HuH-7 (cell line): Measurements from ENCODE around the gene PLEKHG3.
A peak's percentile ranks its signal among the peaks of the same experiment; 100 is the strongest.

Experiments used
- DNase-seq: peaks from one replicate; pipeline ENCODE4 v3.0.0; 2011; ENCODE audit warnings: low spot score

Gene PLEKHG3

DNA sequence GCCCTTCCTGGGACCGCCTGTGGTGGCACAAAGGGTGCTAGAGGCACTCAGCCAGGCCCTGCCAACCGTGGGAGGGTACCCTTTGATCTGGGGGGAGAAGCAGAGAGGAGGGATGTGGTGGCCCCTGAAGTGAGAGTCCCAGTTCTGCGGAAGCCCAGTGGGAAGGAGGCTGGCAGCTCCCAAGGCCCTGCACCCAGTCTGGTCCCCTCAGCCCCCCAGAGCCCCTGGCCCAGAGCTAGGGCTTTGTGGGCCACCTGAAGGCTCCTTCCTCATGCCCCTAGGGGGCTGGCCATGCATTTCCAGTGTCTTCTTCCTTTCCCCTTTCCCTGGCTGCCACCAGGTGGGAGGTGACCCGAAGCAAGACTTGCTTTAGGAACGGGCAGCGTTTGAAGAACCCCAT, 44.3 kb downstream of the PLEKHG3 start:
- DNase-seq = no peak

DNA sequence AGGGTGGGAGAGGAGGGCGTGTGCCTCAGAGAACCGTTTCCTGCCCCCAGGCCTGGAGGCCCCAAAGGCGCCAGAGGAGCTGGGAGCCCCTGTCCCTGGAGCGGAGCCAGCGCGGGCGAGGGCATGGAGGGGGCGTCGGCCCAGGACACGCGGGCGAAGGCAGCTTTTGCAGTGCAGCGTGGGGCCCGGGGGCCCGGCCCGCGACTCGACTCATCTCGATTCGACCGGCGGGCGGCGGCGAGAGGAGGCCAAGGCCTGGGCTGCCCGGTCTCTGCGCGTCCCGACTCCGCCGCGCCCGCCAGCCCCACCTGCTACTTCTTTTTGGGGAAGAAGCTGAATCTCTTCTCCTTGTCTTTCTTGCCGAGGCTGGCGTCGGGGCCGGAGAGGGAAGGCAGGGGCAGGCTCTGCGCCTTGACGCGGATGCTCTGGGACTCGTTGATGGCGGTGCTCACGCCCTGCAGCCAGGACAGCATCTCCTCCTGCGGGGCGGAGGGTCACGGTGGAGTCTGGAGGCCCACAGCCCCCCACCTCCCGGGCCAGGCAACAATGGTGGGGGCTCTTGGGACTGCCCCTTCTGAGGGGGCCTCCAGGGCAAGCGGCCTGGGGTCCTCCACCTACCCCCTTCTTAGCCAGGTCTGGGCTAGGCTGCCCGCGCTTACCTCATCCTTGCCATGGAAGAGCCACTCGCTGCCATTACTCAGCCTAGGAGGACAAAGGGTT, 44.9 kb downstream of the PLEKHG3 start:
- DNase-seq = no peak

DNA sequence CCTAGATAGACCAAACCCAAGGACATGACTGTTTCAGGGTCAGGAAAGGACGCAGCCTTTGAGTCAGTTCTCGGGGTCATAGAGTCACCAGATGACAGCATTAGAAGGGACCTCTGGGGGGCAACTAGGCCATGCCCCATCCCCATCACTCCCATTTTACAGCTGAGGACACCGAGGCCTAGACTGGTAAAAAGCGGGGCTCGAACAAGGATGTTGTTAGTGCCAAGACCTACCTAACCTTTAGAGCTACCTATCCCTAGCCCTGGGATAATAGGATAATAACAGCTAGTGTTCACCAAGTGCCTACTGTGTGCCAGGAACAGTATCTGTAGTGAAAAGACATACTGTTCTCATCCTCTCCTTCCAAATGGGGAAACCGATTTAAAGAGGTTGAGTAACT, 48.7 kb downstream of the PLEKHG3 start:
- no peak for DNase-seq

DNA sequence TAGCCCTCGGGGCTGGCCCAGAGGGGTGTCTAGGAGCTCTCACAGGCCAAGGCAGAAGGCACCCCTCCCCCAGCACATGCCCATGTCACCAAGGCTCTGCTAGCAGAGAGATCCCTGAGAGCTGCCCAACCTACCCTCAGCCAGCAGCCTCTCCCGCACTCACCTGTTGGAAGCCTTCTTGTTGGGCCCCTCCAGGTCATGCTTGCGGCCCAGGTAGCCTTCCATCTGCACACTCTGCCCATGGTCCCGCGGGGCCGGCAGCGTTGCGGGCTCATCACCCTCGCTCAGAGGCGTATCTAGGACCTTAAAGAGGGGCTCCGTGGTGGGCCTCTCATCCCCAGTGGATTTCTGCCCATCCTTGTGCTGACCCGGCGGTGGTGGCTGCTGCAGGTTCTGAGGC, 49.1 kb downstream of the PLEKHG3 start:
- DNase-seq = no peak

DNA sequence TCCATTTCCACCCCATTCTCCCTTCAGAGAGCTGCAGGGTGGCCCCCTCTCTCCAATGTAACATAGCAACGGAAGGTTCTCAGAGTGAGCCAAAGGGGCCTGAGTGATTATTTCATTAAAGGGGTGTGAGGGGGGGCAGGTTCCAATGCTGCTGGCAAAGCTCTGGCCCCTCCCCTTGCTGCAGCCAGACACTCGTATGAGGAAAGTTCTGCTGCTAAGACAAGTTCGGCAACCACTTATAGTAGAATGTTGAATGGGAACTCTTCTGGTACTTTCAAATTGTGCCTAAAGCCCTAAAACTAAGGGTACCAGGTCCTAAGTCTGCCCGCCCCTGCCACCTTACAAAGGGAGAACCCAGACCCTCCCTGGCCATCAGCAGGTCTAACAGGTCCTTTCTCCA, 49.8 kb downstream of the PLEKHG3 start:
- no peak for DNase-seq

DNA sequence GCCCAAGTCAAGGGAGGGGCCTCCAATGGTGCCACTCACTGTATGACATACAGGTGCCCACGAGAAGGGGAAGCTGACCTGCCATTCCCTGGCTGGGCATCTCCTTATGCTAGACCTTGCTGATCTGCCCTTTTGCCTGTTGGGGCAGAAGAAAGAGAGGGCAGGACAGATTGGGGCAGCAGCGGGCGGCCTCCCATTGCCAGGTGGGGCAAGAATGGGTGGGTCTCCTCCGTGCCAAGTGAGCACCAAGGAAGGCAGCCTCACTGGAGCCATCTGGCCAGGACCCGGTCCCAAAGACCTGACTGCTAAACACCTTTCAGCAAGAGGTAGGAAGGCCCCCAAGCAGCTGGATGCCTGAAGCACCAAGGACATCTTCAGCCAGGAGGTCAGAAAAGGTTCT, 50.5 kb downstream of the PLEKHG3 start:
- DNase-seq = no peak

DNA sequence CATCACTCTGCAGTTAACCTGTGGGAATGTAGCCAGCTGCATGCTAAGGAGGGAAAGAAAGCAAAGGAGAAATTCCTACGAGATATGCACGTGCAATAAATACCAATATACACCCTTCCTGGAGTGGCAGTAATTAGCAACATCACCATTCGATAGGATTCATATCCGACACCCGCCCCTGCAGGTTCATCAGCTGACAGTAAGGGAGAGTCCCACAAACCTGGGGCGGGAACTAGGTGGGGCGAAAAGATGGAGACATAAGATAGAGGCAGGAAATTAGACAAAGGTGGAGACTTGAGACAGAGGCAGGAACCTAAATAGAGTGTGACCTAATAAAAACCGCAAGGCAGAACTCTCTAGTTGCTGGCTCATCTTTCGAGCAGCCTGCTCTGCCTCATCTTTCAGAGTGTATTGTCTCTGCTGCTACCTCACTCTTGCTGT, 51.6 kb downstream of the PLEKHG3 start:
- no peak for DNase-seq

DNA sequence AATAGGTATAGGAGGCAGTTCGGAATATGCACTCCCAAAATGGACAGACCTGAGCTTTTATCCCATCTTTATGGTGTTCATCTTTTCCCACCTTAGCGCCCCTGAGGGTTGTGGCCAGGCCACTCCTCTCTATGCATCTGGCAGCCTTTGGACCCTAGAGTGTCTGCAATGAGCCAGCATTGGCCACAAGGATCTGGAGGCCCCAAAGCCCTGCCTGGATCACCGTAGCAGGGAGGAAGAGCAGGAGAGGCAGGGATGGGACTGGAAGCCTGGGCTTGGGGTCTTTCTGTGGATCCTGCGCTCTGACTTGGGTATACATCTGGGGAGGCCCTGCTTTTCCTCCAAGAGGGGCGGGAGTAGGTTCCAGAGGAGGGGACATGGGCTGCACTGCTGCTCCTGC, 52.5 kb downstream of the PLEKHG3 start:
- peak; percentile 34 for DNase-seq

DNA sequence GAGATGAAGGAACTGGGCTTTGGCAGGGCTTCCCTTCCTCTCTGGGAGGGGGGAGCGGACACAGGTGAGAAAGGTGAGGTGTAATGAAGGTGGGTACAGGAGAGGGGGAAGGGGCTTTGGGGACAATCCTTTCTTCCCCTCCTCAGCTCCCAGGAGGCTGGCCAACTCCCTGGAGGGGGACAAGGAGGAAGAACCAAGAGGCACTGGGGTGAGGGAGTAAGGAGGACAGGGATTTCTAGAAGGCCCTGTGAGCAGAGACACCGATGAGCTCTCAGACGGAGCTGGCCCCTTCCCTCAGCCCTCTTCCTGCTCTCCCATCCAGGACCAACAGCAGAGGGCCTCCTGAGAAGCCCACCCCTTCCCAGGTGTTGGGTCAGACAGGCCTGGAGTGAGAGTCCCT, 53.4 kb downstream of the PLEKHG3 start:
- no peak for DNase-seq

DNA sequence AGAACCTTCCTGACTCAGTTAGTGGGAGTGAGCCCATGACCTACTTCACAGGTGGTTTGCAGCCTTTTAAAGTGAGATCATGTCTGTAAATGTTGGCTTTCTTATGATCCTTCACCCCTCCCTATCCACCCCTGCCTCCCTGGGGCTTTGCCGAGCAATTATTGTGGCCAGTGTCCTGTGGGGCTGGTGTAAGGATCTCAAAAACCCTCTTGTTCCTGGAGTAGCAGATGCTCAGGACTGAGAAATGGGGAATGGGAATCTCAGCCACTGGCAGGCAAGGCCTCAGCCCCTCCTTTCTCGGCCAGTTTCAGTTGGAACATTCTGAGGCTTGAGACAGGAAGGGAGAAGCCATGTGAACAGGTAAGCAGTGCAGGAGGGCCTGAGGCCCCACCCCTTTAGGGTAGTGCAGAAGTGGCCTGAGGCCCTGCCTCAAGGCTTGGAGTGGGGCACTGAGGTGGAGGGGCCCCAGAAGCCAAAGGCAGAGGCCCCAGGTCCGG, 53.8 kb downstream of the PLEKHG3 start:
- no peak for DNase-seq

DNA sequence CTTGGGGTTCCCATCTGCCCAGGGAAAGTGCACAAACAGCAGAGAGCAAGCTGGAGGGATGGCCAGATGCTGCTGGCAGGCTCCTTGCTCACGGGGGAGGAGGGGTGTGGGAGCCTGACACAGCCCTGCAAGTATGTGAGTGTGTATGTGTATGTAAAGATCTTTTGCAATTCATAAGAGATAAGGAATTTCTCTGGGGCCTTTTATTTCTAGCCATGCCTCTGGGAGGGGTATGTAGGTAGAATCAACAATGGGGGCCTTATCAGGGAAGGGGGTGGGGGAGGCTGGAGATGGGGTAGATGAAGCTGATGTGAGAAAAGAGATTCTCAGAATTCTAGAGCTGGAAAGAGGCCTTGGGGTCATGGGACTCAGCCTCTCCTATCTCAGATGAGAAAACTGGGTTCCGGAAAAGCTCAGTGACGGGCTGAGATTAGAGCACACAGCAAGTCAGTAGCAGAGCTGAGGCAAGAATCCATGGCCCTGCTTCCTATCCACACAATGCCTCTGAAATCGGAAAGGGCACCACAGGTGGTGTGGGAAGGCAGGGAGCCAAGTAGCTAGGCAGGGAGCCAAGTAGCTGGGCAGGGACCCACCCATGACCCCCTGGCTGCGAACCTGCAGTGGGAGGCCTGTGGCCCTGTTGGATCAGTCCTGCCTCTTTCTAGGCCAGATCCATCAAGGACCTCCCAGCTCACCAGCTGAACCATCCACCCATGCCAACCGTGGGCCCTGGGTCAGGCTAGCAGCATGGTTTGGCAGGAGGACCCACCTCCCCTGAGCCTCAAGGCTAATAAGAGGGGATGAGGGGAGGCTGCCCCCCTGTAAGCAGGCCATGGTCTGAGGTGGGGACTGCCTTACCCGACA, 54.7 kb downstream of the PLEKHG3 start:
- peak; percentile 36 for DNase-seq

DNA sequence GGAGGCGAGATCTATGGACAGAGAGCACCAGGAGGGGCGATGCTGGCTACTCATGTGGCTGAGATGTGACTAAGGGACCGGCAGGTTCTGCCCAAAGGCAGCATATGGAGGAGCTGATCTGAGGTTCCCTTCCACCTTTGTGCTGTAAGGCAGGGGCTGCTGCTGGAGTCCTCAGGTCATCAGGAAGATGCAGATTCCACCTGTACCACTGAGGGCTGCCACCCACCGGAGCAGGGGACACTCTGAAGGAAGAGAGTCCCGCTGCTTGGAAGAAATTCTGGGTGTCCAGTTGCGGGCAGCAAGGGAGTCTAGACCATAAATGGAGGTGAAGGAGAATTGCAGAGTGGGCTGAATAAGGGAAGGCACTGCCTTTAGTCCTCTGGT, 55.3 kb downstream of the PLEKHG3 start:
- no peak for DNase-seq

DNA sequence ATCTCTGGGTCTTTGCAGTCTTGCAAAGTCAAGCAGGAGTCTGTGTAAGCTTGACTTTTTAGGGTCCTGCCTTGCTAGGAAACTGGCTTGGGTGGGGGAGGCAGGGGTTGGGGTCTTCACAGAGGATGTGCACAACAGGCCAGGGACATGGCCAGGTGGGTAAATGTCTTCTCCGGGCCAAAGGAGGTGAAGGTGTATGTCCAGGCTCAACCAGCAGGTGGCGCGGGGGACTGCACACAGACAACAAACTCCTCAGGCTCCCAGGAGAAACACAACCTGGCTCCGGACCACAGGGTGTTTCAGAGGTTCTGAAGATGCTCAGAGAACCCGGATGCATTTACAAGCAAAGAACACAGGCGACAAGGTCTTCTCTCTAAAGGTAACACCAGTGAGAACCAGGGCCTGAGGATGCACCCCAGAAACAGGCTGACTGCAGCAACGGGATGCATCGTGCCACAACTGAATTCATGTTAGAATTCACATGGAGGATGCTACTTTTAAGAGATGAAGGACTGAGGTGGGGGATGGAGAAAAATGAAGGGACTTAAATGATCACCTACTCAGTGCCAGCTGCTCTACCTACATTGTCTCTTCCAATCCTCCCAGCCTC, 56.0 kb downstream of the PLEKHG3 start:
- peak; percentile 87 for DNase-seq

DNA sequence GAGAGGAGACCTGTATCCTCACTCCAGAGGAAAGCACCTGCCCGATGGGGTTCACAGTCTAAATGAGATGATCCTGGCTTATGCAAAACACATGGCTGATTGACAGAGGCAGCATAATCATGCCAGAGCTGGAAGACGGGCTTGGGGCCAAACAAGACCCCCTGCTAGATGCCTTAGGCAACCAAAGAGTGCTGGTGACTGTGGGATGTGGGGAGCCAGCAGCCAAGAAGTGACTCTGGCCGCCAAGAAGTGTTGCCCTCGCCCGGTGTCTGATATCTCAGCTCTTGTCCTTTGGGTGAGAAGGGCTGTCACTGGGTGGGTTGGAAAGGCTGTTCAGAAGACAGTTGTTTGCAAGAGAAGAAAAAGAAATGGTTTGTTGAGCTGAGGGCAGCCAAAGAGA, 56.7 kb downstream of the PLEKHG3 start:
- DNase-seq = no peak

DNA sequence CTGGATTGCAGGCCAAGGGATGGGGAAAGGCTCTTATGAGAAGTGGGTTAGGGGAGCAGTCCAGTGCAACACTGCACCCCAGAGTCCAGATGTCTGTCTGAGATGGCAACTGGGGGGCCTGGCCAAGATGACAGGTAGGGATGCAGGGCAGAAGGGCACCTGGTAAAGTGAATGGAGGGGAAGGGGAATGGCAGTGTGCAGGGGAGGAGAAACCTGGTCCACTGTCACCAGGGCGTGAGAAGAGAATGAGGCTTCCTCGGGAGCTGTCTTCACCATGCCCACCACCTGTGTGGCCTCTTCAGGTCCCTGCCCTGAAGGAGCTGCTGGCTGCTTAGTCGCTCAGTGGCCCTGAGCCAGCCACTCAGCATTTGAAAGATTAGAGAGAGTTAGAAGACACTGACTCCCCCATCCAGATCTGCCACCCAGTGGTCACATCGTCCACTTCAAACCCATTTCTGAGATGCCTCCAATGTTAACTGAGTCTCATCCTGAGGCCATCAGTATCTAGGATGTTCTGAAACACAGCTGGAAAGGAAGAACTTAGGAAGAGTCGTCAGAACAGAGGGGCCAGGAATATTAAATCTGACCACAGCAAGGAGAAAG, 57.3 kb downstream of the PLEKHG3 start:
- no peak for DNase-seq

DNA sequence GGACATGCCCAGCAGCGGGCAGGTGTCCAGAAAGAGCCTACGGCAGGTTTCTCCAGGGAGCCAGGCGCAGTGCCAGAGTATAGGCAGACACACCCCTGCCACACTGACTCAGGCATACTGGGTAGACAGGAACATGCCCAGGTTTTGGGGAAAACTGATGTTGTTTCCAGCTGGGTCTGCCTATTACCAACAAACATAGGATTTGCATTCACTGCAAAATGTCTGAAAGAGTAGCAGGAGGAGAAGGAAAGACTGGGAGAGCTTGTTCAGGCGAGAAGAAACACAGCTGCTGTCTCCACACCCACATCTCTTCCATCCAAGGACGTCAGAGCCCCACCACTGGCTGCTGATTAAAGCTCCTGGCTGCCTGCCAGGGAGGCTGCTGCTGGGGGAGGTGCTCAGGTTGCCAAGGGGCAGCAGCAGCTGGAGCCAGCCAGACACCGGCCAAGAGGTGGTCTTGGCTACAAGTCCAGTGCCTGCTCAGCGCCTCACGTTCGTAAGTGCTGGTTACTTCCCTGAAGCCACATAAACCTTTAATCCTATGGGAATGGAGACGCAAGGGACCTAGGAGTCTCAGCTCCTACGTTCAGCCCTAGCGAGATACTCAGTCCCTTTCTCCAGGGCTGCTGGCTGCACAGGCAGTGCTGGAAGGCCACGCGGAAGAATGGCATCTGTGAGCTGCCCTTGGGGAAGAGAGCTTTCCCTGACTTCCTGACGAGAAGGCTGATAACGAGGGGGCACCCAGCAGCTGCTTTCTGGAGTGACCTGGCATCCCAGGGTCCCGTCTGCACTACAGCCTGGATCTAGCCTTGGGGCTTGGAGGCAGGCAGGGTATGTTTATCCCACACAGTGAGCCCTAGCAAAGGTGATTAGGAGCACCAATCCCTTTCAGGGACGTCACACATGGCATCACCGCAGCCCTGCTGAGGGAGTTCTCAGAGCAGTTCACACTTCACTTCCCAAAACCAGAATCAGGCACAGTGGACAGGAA, 58.1 kb downstream of the PLEKHG3 start:
- peak; percentile 34 for DNase-seq

DNA sequence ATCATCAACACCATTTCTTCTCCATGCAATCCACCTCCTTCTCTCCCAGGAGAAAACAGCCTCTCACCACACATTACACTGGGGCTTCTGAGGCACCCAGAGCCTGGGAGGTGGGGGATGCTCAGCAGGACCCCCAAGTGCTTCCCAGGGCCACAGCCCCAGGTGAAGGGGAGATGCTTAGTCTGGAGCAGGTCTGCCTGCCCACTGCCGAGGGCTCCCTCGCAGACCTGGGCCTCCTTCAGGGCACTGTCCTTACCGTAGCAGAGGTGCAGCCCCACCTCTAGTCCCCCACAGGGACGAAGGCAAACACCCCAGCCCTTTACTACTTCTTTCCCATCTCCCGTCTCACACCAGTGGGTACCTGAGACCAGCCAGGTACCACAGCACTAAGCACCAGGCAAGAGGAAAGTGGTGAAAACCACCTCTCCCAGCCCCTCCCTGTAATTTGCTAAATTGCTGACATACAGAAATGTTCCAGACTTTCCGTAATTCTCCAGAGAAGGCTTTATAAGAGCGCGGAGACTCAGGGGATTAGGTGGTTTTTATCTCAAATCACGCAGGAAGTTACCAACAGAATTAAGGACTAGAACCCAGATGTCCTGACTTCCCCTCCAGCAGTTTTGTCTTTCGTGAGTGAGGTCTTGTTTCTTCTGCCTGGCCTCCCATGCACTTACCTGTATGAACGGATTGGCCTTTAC, 59.0 kb downstream of the PLEKHG3 start:
- no peak for DNase-seq

DNA sequence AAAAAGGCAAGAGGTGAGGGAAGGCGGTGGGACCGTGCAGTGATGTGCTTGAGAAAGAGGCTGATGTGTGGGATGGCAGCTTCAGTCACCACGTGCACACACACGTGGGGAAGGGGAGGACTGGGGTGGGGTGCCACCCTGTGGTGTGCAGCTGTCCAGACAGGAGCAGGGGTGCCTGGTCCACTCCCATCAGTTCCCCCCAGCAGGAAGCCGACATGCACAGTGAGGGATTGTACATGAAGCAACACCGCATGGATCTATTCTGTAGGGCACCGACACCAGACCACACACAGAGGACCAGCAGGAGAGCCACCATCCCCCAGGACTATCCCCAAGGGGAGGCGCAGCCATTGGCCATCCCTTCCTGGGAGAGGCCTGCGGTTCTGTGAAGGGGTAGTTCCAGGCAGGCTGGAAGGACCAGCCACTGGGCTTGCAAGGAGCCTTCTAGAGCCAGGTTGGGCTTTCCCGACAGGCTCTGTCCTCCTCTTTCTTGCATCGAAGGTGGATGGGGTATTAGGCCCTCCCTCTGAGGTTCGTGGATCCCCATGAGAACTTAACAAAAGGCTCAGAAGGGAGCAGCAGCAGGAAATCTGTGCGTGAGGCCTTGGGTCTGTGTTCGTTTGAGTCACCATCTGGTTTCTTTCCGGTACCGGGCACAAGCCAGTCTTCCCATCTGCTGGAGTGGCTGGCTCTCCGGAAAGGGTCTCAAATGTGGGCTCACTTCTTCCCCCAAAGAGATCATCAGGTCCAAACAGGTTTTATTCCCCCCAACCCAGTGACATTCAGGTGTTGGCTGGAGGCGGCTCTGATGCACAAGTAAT, 59.8 kb downstream of the PLEKHG3 start:
- no peak for DNase-seq

DNA sequence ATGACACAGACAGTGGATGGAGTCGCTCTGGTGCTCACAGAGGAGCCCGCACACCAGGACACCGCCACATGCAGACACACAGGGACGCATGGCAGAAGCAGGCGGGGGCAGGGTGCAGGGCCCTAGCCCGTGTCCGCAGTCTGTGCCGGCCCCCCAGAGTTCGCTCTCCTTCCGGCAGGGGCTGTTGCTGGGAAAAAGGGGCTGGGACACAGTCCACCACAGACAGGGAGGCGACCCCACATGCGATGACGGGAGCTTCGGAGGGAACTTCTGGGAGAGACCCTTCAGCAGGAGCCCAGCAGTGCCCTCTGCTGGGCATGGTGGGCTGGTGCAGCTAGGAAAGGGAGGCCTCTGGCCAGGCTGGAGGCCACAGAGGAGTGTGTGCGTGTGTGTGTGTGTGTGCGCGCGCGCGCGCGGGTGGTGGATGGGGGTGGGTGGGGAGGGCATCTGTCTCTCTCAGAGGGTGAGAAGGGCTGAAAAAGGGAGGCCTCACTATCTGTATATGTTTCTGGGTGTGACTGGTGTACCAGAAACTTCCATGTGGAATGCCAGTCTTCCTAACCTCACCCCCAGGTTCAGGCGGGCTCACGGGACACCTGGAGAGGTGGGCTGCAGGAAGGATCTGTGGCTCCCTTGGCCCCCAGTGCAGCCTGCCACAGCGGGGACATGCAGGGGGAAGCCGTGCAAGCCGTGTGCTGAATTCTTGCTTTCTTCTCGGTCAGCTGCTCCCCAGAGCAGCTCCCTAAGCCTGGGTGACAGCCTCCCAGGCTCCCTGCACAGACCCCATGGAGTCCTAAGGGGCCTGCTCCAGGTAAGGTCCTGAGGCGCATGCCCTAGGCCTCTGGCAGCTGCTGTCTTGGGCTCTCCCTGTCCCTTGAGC, 60.7 kb downstream of the PLEKHG3 start:
- DNase-seq = peak; percentile 91
